Tibial nerve (tissue), 3 donors: Measurements from ENCODE around the gene VIT.
A peak's percentile ranks its signal among the peaks of the same experiment; 100 is the strongest.

Experiments used
- POLR2A ChIP-seq, 2 donors: fragments of 450-650 bp; IDR thresholded peaks; one replicate each; pipeline ENCODE4 v1.6.1; 2017; ENCODE audit warnings: antibody characterized with exemption in 2 of 2, mild to moderate bottlenecking in 2 of 2, moderate library complexity in 2 of 2
- TF ChIP-seq, protein P1 (sequence below), 5 experiments: fragments of 200-600 bp in 3 of 5; fragments of 450-650 bp in 2 of 5; sonication (generic) in 3 of 5; IDR thresholded peaks; one replicate each; pipeline ENCODE4 v1.5.1; 2016 to 2019; ENCODE audit warnings: antibody characterized with exemption in 5 of 5, mild to moderate bottlenecking in 3 of 5, moderate library complexity in 2 of 5

DNA sequence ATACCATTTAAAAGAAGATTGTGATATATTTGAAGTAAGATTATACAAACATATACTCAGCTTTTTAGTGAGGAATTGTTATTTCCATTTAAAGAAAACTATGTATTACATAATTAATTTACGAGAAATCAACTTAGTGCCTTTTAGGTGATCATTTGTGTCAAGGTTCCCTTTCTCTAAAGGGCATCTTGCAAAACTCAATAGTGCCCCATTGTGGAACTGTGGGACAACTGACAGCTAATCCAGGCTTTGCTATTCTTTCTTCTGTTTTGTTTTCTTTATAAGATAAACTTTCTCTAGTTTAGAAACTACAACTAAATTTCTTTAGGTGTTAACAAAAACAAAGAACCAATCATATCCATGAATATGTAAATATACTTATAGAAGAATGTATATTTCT lies 24.3 kb upstream of the VIT start:
- TF ChIP-seq, protein P1, sequence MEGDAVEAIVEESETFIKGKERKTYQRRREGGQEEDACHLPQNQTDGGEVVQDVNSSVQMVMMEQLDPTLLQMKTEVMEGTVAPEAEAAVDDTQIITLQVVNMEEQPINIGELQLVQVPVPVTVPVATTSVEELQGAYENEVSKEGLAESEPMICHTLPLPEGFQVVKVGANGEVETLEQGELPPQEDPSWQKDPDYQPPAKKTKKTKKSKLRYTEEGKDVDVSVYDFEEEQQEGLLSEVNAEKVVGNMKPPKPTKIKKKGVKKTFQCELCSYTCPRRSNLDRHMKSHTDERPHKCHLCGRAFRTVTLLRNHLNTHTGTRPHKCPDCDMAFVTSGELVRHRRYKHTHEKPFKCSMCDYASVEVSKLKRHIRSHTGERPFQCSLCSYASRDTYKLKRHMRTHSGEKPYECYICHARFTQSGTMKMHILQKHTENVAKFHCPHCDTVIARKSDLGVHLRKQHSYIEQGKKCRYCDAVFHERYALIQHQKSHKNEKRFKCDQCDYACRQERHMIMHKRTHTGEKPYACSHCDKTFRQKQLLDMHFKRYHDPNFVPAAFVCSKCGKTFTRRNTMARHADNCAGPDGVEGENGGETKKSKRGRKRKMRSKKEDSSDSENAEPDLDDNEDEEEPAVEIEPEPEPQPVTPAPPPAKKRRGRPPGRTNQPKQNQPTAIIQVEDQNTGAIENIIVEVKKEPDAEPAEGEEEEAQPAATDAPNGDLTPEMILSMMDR (IDR thresholded peaks at IDR 0.05), result peak in 4 of 5 experiments; percentile 11 to 42 (median 28)
- TF ChIP-seq POLR2A (IDR thresholded peaks at IDR 0.05), result no peak
